H1 (cell line): ENCODE results near the gene CXCR4. TPM values are rescaled to one million over a fixed set of nuclear protein-coding genes. Genes with fewer than 3 reads are reported as not detected.

Experiments
- CTCF ChIA-PET: fragments of 300-600 bp; sonication (Branson Sonifier 250); formaldehyde crosslinking; loops from one replicate; lab custom pipeline; 2021; ENCODE audit not compliant: partially characterized antibody; lab: Charles Lee
- POLR2A ChIA-PET: fragments of 300-600 bp; sonication (Branson Sonifier 250); formaldehyde crosslinking; loops from one replicate; lab custom pipeline; 2021; ENCODE audit warnings: inconsistent platforms; ENCODE audit not compliant: partially characterized antibody; lab: Charles Lee
- DNase-seq, 2 experiments: peaks; one replicate each; pipeline versions ENCODE4 v3.0.0 to v3.0.0-alpha.2; 2010 to 2022; ENCODE audit warnings: low spot score in 2 of 2, low read depth in 1 of 2, mixed read lengths in 1 of 2
- FAIRE-seq: peaks from 2 replicates; lab custom pipeline; 2011; peaks lifted over from hg19 to GRCh38; lab: Jason Lieb, UNC
- H2AFZ ChIP-seq: 2 replicates; pipeline ENCODE4 v1.8.1; 2012; ENCODE audit warnings: low read length, inconsistent platforms
- H2AK5ac ChIP-seq: 2 replicates; pipeline ENCODE4 v1.6.1; 2013; ENCODE audit warnings: low read depth, low read length
- H2BK120ac ChIP-seq: replicated peaks from 2 replicates; pipeline ENCODE3; 2013; ENCODE audit warnings: low read depth, low read length, inconsistent platforms
- H2BK12ac ChIP-seq: 2 replicates; pipeline ENCODE4 v1.6.1; 2013; ENCODE audit warnings: low read depth, low read length
- H2BK15ac ChIP-seq: 2 replicates; pipeline ENCODE4 v1.6.1; 2013; ENCODE audit warnings: low read length
- H2BK20ac ChIP-seq: 2 replicates; pipeline ENCODE4 v1.6.1; 2013; ENCODE audit warnings: low read length
- H2BK5ac ChIP-seq: 2 replicates; pipeline ENCODE4 v1.6.1; 2013; ENCODE audit warnings: low read depth, low read length
- H3K14ac ChIP-seq: 2 replicates; pipeline ENCODE4 v1.6.1; 2013; ENCODE audit warnings: inconsistent platforms; ENCODE audit not compliant: insufficient read length
- H3K18ac ChIP-seq: 2 replicates; pipeline ENCODE4 v1.6.1; 2013; ENCODE audit warnings: low read length; ENCODE audit errors: extremely low read depth
- H3K23ac ChIP-seq: 2 replicates; pipeline ENCODE4 v1.6.1; 2013; ENCODE audit warnings: inconsistent platforms; ENCODE audit not compliant: insufficient read length
- H3K23me2 ChIP-seq: 2 replicates; pipeline ENCODE4 v1.6.1; 2013; ENCODE audit warnings: low read depth, low read length
- H3K27ac ChIP-seq: 2 replicates; pipeline ENCODE4 v1.6.1; 2011; ENCODE audit warnings: low read depth, low read length, inconsistent platforms
- H3K27me3 ChIP-seq, 4 experiments: replicated peaks in 1 of 4; 1 replicate in 1 of 4; 2 replicates in 3 of 4; pipeline versions ENCODE4 v1.6.1 to v1.8.1; 2011 to 2013; ENCODE audit warnings: low read length in 3 of 4, mild to moderate bottlenecking in 3 of 4, inconsistent platforms in 2 of 4, mixed read lengths in 2 of 4, moderate library complexity in 1 of 4; ENCODE audit not compliant: control insufficient read depth in 3 of 4, insufficient read depth in 3 of 4; ENCODE audit errors: extremely low read depth in 1 of 4
- H3K36me3 ChIP-seq, 4 experiments: 2 replicates each; pipeline versions ENCODE4 v1.6.1 to v1.8.1; 2011 to 2013; ENCODE audit warnings: mild to moderate bottlenecking in 4 of 4, low read length in 3 of 4, moderate library complexity in 2 of 4, control low read depth in 1 of 4, inconsistent platforms in 1 of 4; ENCODE audit not compliant: insufficient read depth in 4 of 4, control insufficient read depth in 2 of 4
- H3K4ac ChIP-seq: replicated peaks from 2 replicates; pipeline ENCODE3; 2013; ENCODE audit warnings: low read length, low read depth, mixed read lengths, inconsistent platforms; ENCODE audit not compliant: insufficient read length
- H3K4me1 ChIP-seq, 4 experiments: replicated peaks in 1 of 4; 1 replicate in 1 of 4; 2 replicates in 3 of 4; pipeline versions ENCODE4 v1.6.1 to v1.8.1; 2011 to 2013; ENCODE audit warnings: low read length in 3 of 4, inconsistent platforms in 2 of 4, mixed read lengths in 1 of 4; ENCODE audit not compliant: insufficient read depth in 4 of 4, control insufficient read depth in 3 of 4
- H3K4me2 ChIP-seq, 2 experiments: 2 replicates each; pipeline versions ENCODE4 v1.6.1 to v1.8.1; 2011 to 2013; ENCODE audit warnings: low read depth in 2 of 2, low read length in 2 of 2, control low read depth in 1 of 2, inconsistent platforms in 1 of 2, mild to moderate bottlenecking in 1 of 2; ENCODE audit not compliant: insufficient read depth in 1 of 2
- H3K4me3 ChIP-seq, 4 experiments: fragments of 200-600, 300-600 bp in 1 of 4; sonication (generic), shearing (Covaris generic), sonication (Bioruptor Twin) in 1 of 4; 2 replicates each; pipeline versions ENCODE4 v1.5.1 to v1.8.1; 2011 to 2016; ENCODE audit warnings: low read length in 4 of 4, low read depth in 3 of 4, control low read depth in 2 of 4, inconsistent platforms in 2 of 4, mild to moderate bottlenecking in 2 of 4, mixed read lengths in 1 of 4, moderate library complexity in 1 of 4; ENCODE audit not compliant: insufficient read depth in 2 of 4; ENCODE audit errors: extremely low read depth in 1 of 4
- H3K56ac ChIP-seq: replicated peaks from 2 replicates; pipeline ENCODE3; 2013; ENCODE audit warnings: low read depth, mild to moderate bottlenecking, mixed read lengths, low read length, inconsistent platforms; ENCODE audit not compliant: insufficient read length
- H3K79me1 ChIP-seq: 2 replicates; pipeline ENCODE4 v1.6.1; 2013; ENCODE audit warnings: low read depth, low read length, control low read depth
- H3K79me2 ChIP-seq, 2 experiments: 2 replicates each; pipeline versions ENCODE4 v1.6.1 to v1.8.1; 2012 to 2013; ENCODE audit warnings: low read length in 2 of 2, mild to moderate bottlenecking in 2 of 2, inconsistent platforms in 1 of 2; ENCODE audit not compliant: insufficient read depth in 2 of 2, control insufficient read depth in 1 of 2
- H3K9ac ChIP-seq, 4 experiments: replicated peaks in 1 of 4; 1 replicate in 1 of 4; 2 replicates in 3 of 4; pipeline versions ENCODE4 v1.6.1 to v1.8.1; 2011 to 2013; ENCODE audit warnings: low read depth in 3 of 4, low read length in 3 of 4, control low read depth in 2 of 4, mild to moderate bottlenecking in 2 of 4, moderate library complexity in 2 of 4, inconsistent platforms in 1 of 4; ENCODE audit errors: extremely low read depth in 1 of 4
- H3K9me3 ChIP-seq, 2 experiments: 2 replicates each; pipeline versions ENCODE4 v1.6.1 to v1.8.1; 2012 to 2013; ENCODE audit warnings: mild to moderate bottlenecking in 2 of 2, moderate library complexity in 2 of 2, control low read depth in 1 of 2, inconsistent platforms in 1 of 2, low read depth in 1 of 2, low read length in 1 of 2, mixed read lengths in 1 of 2; ENCODE audit not compliant: insufficient read depth in 2 of 2
- H4K20me1 ChIP-seq, 2 experiments: replicated peaks in 1 of 2; 2 replicates each; pipeline versions ENCODE3 to v1.8.1; 2011 to 2013; ENCODE audit warnings: inconsistent platforms in 2 of 2, low read length in 2 of 2, mild to moderate bottlenecking in 1 of 2; ENCODE audit not compliant: insufficient read depth in 2 of 2, control insufficient read depth in 1 of 2
- H4K5ac ChIP-seq: 2 replicates; pipeline ENCODE4 v1.6.1; 2013; ENCODE audit warnings: low read length, low read depth, mixed read lengths, inconsistent platforms; ENCODE audit not compliant: insufficient read length
- H4K8ac ChIP-seq: 2 replicates; pipeline ENCODE4 v1.8.0; 2013; ENCODE audit warnings: mild to moderate bottlenecking, moderate library complexity, low read length, inconsistent platforms; ENCODE audit not compliant: insufficient read depth; ENCODE audit errors: extremely low read depth
- H4K91ac ChIP-seq: replicated peaks from 2 replicates; pipeline ENCODE3; 2013; ENCODE audit warnings: low read length, mixed read lengths, inconsistent platforms; ENCODE audit not compliant: insufficient read length
- ASH2L ChIP-seq: fragments of 200-600, 300-600 bp; sonication (generic); IDR thresholded peaks from one replicate; pipeline ENCODE4 v1.7.1; 2017; ENCODE audit warnings: low read length
- CEBPB ChIP-seq: IDR thresholded peaks from 2 replicates; pipeline ENCODE4 v1.6.1; 2012; ENCODE audit warnings: low read depth, low read length
- CHD1 ChIP-seq: IDR thresholded peaks from 2 replicates; pipeline ENCODE4 v1.6.1; 2012; ENCODE audit warnings: low read depth, low read length, improper control_type of control experiment
- EGR1 ChIP-seq: IDR thresholded peaks from 2 replicates; pipeline ENCODE4 v1.6.1; 2011; ENCODE audit warnings: low read depth, low read length, borderline replicate concordance
- EP300 ChIP-seq, 2 experiments: IDR thresholded peaks; 1 replicate in 1 of 2; 2 replicates in 1 of 2; pipeline ENCODE4 v1.6.1; 2011 to 2012; ENCODE audit warnings: low read depth in 2 of 2, low read length in 2 of 2, mild to moderate bottlenecking in 2 of 2, borderline replicate concordance in 1 of 2, inconsistent platforms in 1 of 2, moderate library complexity in 1 of 2
- FOSL1 ChIP-seq: IDR thresholded peaks from 2 replicates; pipeline ENCODE4 v1.6.1; 2011; ENCODE audit warnings: mild to moderate bottlenecking, low read depth, low read length, moderate library complexity; ENCODE audit not compliant: insufficient read depth
- JUN ChIP-seq: IDR thresholded peaks from 2 replicates; pipeline ENCODE4 v1.6.1; 2011; ENCODE audit warnings: low read depth, mild to moderate bottlenecking, improper control_type of control experiment, low read length
- NRF1 ChIP-seq: IDR thresholded peaks from 2 replicates; pipeline ENCODE4 v1.6.1; 2011; ENCODE audit warnings: mild to moderate bottlenecking, low read depth, low read length, improper control_type of control experiment
- POU5F1 ChIP-seq: IDR thresholded peaks from 2 replicates; pipeline ENCODE4 v1.6.1; 2011; ENCODE audit warnings: low read depth, mild to moderate bottlenecking, low read length, moderate library complexity
- RAD21 ChIP-seq, 2 experiments: IDR thresholded peaks in 1 of 2; conservative IDR thresholded peaks in 1 of 2; 2 replicates each; pipeline ENCODE4 v1.6.1; 2011; ENCODE audit warnings: low read depth in 2 of 2, low read length in 2 of 2, improper control_type of control experiment in 1 of 2, inconsistent platforms in 1 of 2, mild to moderate bottlenecking in 1 of 2, moderate library complexity in 1 of 2
- RXRA ChIP-seq: IDR thresholded peaks from 2 replicates; pipeline ENCODE4 v1.6.1; 2011; ENCODE audit warnings: low read depth, mild to moderate bottlenecking, low read length, moderate library complexity; ENCODE audit not compliant: insufficient read depth
- TBP ChIP-seq: IDR thresholded peaks from 2 replicates; pipeline ENCODE4 v1.6.1; 2011; ENCODE audit warnings: low read depth, low read length, improper control_type of control experiment
- TEAD4 ChIP-seq: IDR thresholded peaks from 2 replicates; pipeline ENCODE4 v1.6.1; 2012; ENCODE audit warnings: low read depth, low read length, inconsistent platforms, mixed read lengths
- ZNF274 ChIP-seq: IDR thresholded peaks from 2 replicates; pipeline ENCODE4 v1.7.0; 2012; ENCODE audit warnings: low read length, borderline replicate concordance; ENCODE audit errors: extremely low read depth
- WGBS, 2 experiments: shearing (Covaris generic) in 1 of 2; methylation state at CpG; one replicate each; pipeline versions ENCODE4 v1.1.6 to v1.1.7; 2013 to 2015; ENCODE audit warnings: low lambda C conversion rate in 2 of 2, mixed read lengths in 2 of 2, inconsistent platforms in 1 of 2, low coverage in 1 of 2, missing lambda C conversion rate in 1 of 2; ENCODE audit not compliant: insufficient replicate concordance in 2 of 2, insufficient coverage in 1 of 2, insufficient read length in 1 of 2; ENCODE audit errors: extremely low coverage in 1 of 2, missing lambda C conversion rate in 1 of 2; 5-methylcytosine and 5-hydroxymethylcytosine counted together
- polyA plus RNA-seq, 7 experiments: library from polyadenylated mRNA; depleted of rRNA in 3 of 7; stranded (reverse) in 5 of 7; unstranded in 2 of 7; fragments of >200 nt in 5 of 7; fragments of 200-250 nt in 2 of 7; gene quantifications; 1 replicate in 5 of 7; 2 replicates in 1 of 7; 4 replicates in 1 of 7; pipeline versions ENCODE4 v1.2.1 to v1.2.3, GENCODE V29; 2011 to 2013; ENCODE audit warnings: missing spikeins in 2 of 7, mixed read lengths in 2 of 7
- total RNA-seq: library from RNA; stranded (reverse); fragmentation: NEBNext Ultra II Directional; extraction: Animal tissue kit (Norgen Biotek cat#: 25700); gene quantifications from 2 replicates; pipeline ENCODE4 v1.2.1, GENCODE V29; 2021
- TF ChIP-seq, protein P1 (sequence below): IDR thresholded peaks from 2 replicates; pipeline ENCODE4 v1.6.1; 2011; ENCODE audit warnings: low read depth, mild to moderate bottlenecking, low read length; ENCODE audit not compliant: insufficient read depth

The CXCR4 gene
- total and polyA plus RNA-seq, 2 of the 8 experiments (the other 6 are each of a cell fraction or from before 2014, with no cell fraction given), result 1.8 to 2.8 TPM

DNA sequence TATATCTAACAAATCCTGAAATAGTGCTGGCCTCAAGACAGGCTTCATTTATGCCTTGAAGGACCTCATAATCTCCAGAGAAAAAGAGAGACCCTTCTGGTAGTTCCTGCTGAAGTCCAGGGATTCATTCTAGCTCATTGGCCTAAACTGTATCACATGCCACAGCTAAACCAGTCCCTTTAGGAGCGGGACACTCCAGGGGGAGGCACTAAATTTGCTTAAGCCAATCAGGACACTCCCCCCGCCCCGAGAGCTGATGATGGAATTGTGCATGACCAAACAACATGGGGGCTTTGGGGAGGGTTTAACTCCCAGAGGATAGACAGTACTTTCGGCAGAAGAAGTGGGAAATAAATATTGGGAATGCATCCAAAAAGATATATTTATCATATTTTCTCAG is 36.4 kb upstream of the CXCR4 start:
- Histone ChIP-seq H3K79me2 (no peaks in the 10 kb centered on the region), H3K56ac (no peak overlapping the region), H2BK120ac (no peak overlapping the region), H2BK5ac (no peak overlapping the region), H2BK15ac (no peak overlapping the region), H3K18ac (no peak overlapping the region), H4K8ac (no peak overlapping the region), H2BK20ac (no peak overlapping the region), H3K79me1 (no peaks in the 10 kb centered on the region), H4K91ac (no peak overlapping the region), H2AFZ (no peak overlapping the region), H4K20me1 (no peaks in the 10 kb centered on the region), H3K14ac (no peak overlapping the region), H3K36me3 (no peaks in the 10 kb centered on the region), H2AK5ac (no peak overlapping the region), H4K5ac (no peak overlapping the region), H3K4me1 (no peaks in the 10 kb centered on the region), H2BK12ac (no peak overlapping the region), H3K4me2 (no peak overlapping the region), H3K23ac (no peak overlapping the region), H3K27ac (no peak overlapping the region), H3K27me3 (no peaks in the 10 kb centered on the region), H3K23me2 (no peaks in the 10 kb centered on the region), H3K9ac (no peak overlapping the region), H3K4ac (no peak overlapping the region), H3K9me3 (no peaks in the 10 kb centered on the region), H3K4me3 (no peak overlapping the region)
- 94% methylated on average over 4 of the region's 4 CpGs; no CpG with 5 or more reads in 1 of the 2 experiments for WGBS, 2 experiments
- ChIA-PET POLR2A (no interaction called here), CTCF (interaction anchor here (1.1 to 1.7 kb wide), 4 partner anchors 157 to 240 kb away, joined by 3 to 5 read pairs (median 4); no protein-coding TSS in a partner anchor)
- no peak for FAIRE-seq
- no peak for DNase-seq
- TF ChIP-seq ZNF274, result no peak
- no peak for TF ChIP-seq RXRA
- TF ChIP-seq ASH2L, result no peak
- TF ChIP-seq CEBPB, result no peak
- no peak for TF ChIP-seq POU5F1
- TF ChIP-seq EGR1, result no peak
- no peak for TF ChIP-seq RAD21 (IDR thresholded peaks at IDR 0.05 in 1 of 2, conservative IDR thresholded peaks at IDR 0.05 in 1 of 2; ENCODE audit: low read depth in 2 of 2, low read length in 2 of 2)
- TF ChIP-seq NRF1, result no peak
- TF ChIP-seq EP300 (IDR thresholded peaks at IDR 0.05; ENCODE audit: borderline replicate concordance in 1 of 2, low read depth in 2 of 2, low read length in 2 of 2), result no peak
- no peak for TF ChIP-seq FOSL1
- no peak for TF ChIP-seq TBP
- no peak for TF ChIP-seq JUN
- no peak for TF ChIP-seq TEAD4
- TF ChIP-seq CHD1, result no peak
- TF ChIP-seq, protein P1, sequence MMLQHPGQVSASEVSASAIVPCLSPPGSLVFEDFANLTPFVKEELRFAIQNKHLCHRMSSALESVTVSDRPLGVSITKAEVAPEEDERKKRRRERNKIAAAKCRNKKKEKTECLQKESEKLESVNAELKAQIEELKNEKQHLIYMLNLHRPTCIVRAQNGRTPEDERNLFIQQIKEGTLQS, result no peak
